Calu3 (cell line): ENCODE data around the gene LOC128125822.

Experiments used
- BruUV-seq: library from RNA; stranded (reverse); fragments of 400-500 nt; replicated peaks from 2 replicates; lab custom pipeline; 2021; lab: Mats Ljungman, UMichigan
- CTCF ChIA-PET: fragments of 300-600 bp; sonication (Branson Sonifier 250); formaldehyde crosslinking; loops from one replicate; lab custom pipeline; 2022; ENCODE audit warnings: antibody characterized with exemption; lab: Charles Lee
- DNase-seq: peaks from one replicate; pipeline ENCODE4 v3.0.0; 2022
- H3K27ac Mint-ChIP-seq: one replicate; pipeline ENCODE4 v1.8.0; 2022; ENCODE audit warnings: mixed read lengths; ENCODE audit not compliant: unreplicated experiment
- H3K27me3 Mint-ChIP-seq: one replicate; pipeline ENCODE4 v1.8.0; 2022; ENCODE audit warnings: mixed read lengths; ENCODE audit not compliant: unreplicated experiment
- H3K36me3 Mint-ChIP-seq: one replicate; pipeline ENCODE4 v1.8.0; 2022; ENCODE audit warnings: mild to moderate bottlenecking, moderate library complexity, mixed read lengths; ENCODE audit not compliant: insufficient read depth, unreplicated experiment
- H3K4me1 Mint-ChIP-seq: one replicate; pipeline ENCODE4 v1.8.0; 2022; ENCODE audit warnings: mild to moderate bottlenecking, low read depth, mixed read lengths; ENCODE audit not compliant: unreplicated experiment
- H3K4me3 Mint-ChIP-seq: one replicate; pipeline ENCODE4 v1.8.0; 2022; ENCODE audit warnings: mild to moderate bottlenecking, low read depth, moderate library complexity, mixed read lengths; ENCODE audit not compliant: unreplicated experiment
- H3K9me3 Mint-ChIP-seq: one replicate; pipeline ENCODE4 v1.8.0; 2022; ENCODE audit warnings: low read depth, mixed read lengths; ENCODE audit not compliant: unreplicated experiment
- CTCF ChIP-seq: fragments of 200-600 bp; IDR thresholded peaks from one replicate; pipeline ENCODE4 v1.8.0; 2022; ENCODE audit warnings: antibody characterized with exemption; ENCODE audit not compliant: unreplicated experiment
- intact Hi-C: fragments of 100-400 bp; cut with micrococcal nuclease; formaldehyde crosslinking; loops from one replicate; pipeline ENCODE4 v1.10.0; 2022; ENCODE audit not compliant: unreplicated experiment

LOC128125822 gene

GRCh38 chr6:63546236-63546635, 26.0 kb upstream of the LOC128125822 start:
- Mint-ChIP-seq H3K4me1 (no peaks in the 10 kb centered on the region), H3K36me3 (no peaks in the 10 kb centered on the region), H3K4me3 (no peak overlapping the region), H3K27me3 (no peaks in the 10 kb centered on the region), H3K27ac (no peak overlapping the region), H3K9me3 (no peaks in the 10 kb centered on the region)
- TF ChIP-seq CTCF = no peak
- no peak for DNase-seq
- BruUV-seq = no TSS peak
- intact Hi-C loops = no loop called here
- CTCF ChIA-PET = no interaction called here

GRCh38 chr6:63546697-63547096, 25.6 kb upstream of the LOC128125822 start:
- intact Hi-C loops = no loop called here
- no TSS peak for BruUV-seq
- CTCF ChIA-PET = no interaction called here

GRCh38 chr6:63549076-63549475, 23.2 kb upstream of the LOC128125822 start:
- peaks cover 9% of the 10 kb centered on the region for H3K4me1 Mint-ChIP-seq
- no peaks in the 10 kb centered on the region for H3K36me3 Mint-ChIP-seq
- no TSS peak for BruUV-seq
- no peaks in the 10 kb centered on the region for H3K9me3 Mint-ChIP-seq
- DNase-seq = no peak
- no peak overlapping the region for H3K4me3 Mint-ChIP-seq
- intact Hi-C loops = no loop called here
- CTCF ChIA-PET = no interaction called here
- H3K27me3 Mint-ChIP-seq = no peaks in the 10 kb centered on the region
- no peak for TF ChIP-seq CTCF
- H3K27ac Mint-ChIP-seq = no peak overlapping the region

More at GRCh38 chr6:63546697-63547096, 25.6 kb upstream of the LOC128125822 start:
- H3K27me3 Mint-ChIP-seq = no peaks in the 10 kb centered on the region
- H3K4me3 Mint-ChIP-seq = no peak overlapping the region
- DNase-seq = no peak
- no peak for TF ChIP-seq CTCF
- no peak overlapping the region for H3K27ac Mint-ChIP-seq
- H3K36me3 Mint-ChIP-seq = no peaks in the 10 kb centered on the region
- no peaks in the 10 kb centered on the region for H3K9me3 Mint-ChIP-seq
- no peaks in the 10 kb centered on the region for H3K4me1 Mint-ChIP-seq

- Mint-ChIP-seq H3K36me3 (no peaks in the 10 kb centered on the region), H3K27me3 (no peaks in the 10 kb centered on the region), H3K27ac (no peak overlapping the region), H3K4me1 (peaks cover 9% of the 10 kb centered on the region), H3K4me3 (no peak overlapping the region), H3K9me3 (no peaks in the 10 kb centered on the region)
- intact Hi-C loops = no loop called here
- CTCF ChIA-PET = interaction anchor here (0.9 kb wide), 1 partner anchor 26 kb away, joined by 3 read pairs; no protein-coding TSS in a partner anchor
- BruUV-seq = no TSS peak
- no peak for DNase-seq
- no peak for TF ChIP-seq CTCF
These were observed 19.1 kb upstream of the LOC128125822 start for GRCh38 chr6:63553208-63553607.
